ENCODE data around the gene TMEM87A. TPM values are rescaled to one million over a fixed set of nuclear protein-coding genes. Genes with fewer than 3 reads are reported as not detected.

The TMEM87A gene
- total and polyA plus RNA-seq, 2 of the 8 experiments (the other 6 are each of a cell fraction or from before 2014, with no cell fraction given), result 15.2 to 33.1 TPM

GRCh38 chr15:42171795-42172194 lies 101.4 kb downstream of the TMEM87A start:
- Histone ChIP-seq H3K4me2 (ENCODE audit: insufficient read depth in 1 of 2, low read depth in 2 of 2, low read length in 2 of 2) (no peak overlapping the region), H4K20me1 (replicated peaks in 1 of 2; ENCODE audit: control insufficient read depth in 1 of 2, insufficient read depth in 2 of 2, low read length in 2 of 2) (peaks cover 0 to 2% of the 10 kb centered on the region in 2 experiments), H3K36me3 (ENCODE audit: control insufficient read depth in 2 of 4, insufficient read depth in 4 of 4, low read length in 3 of 4) (peaks cover 0 to 59% (median 14%) of the 10 kb centered on the region in 4 experiments; a peak in 5 of 8 replicates), H2BK120ac (replicated peaks; ENCODE audit: low read depth, low read length) (no peak overlapping the region), H3K27ac (ENCODE audit: low read depth, low read length) (no peak overlapping the region), H2BK20ac (ENCODE audit: low read length) (no peak overlapping the region), H3K56ac (replicated peaks; ENCODE audit: insufficient read length, low read depth, low read length) (no peak overlapping the region), H3K79me1 (ENCODE audit: low read depth, low read length) (no peaks in the 10 kb centered on the region; the same call in 1 of the 2 replicates), H2BK5ac (ENCODE audit: low read depth, low read length) (no peak overlapping the region), H4K8ac (ENCODE audit: extremely low read depth, insufficient read depth, low read length) (no peak overlapping the region), H3K4ac (replicated peaks; ENCODE audit: insufficient read length, low read depth, low read length) (no peak overlapping the region), H3K23me2 (ENCODE audit: low read depth, low read length) (no peaks in the 10 kb centered on the region), H3K4me1 (replicated peaks in 1 of 4; ENCODE audit: control insufficient read depth in 3 of 4, insufficient read depth in 4 of 4, low read length in 3 of 4) (no peaks in the 10 kb centered on the region), H3K18ac (ENCODE audit: extremely low read depth, low read length) (no peak overlapping the region), H2AFZ (ENCODE audit: low read length) (no peak overlapping the region), H4K5ac (ENCODE audit: insufficient read length, low read depth, low read length) (no peak overlapping the region), H3K9ac (replicated peaks in 1 of 4; ENCODE audit: extremely low read depth in 1 of 4, low read depth in 3 of 4, low read length in 3 of 4) (no peak overlapping the region), H2BK15ac (ENCODE audit: low read length) (no peak overlapping the region), H3K14ac (ENCODE audit: insufficient read length) (no peak overlapping the region), H4K91ac (replicated peaks; ENCODE audit: insufficient read length, low read length) (no peak overlapping the region), H3K27me3 (replicated peaks in 1 of 4; ENCODE audit: control insufficient read depth in 3 of 4, extremely low read depth in 1 of 4, insufficient read depth in 3 of 4, low read length in 3 of 4) (no peaks in the 10 kb centered on the region), H3K4me3 (ENCODE audit: extremely low read depth in 1 of 4, insufficient read depth in 2 of 4, low read depth in 3 of 4, low read length in 4 of 4) (no peak overlapping the region), H3K79me2 (ENCODE audit: control insufficient read depth in 1 of 2, insufficient read depth in 2 of 2, low read length in 2 of 2) (no peaks in the 10 kb centered on the region), H2BK12ac (ENCODE audit: low read depth, low read length) (no peak overlapping the region), H2AK5ac (ENCODE audit: low read depth, low read length) (no peak overlapping the region), H3K9me3 (ENCODE audit: insufficient read depth in 2 of 2, low read depth in 1 of 2, low read length in 1 of 2) (no peaks in the 10 kb centered on the region), H3K23ac (ENCODE audit: insufficient read length) (no peak overlapping the region)
- CTCF ChIA-PET (ENCODE audit: partially characterized antibody), result interaction anchor here (1.1 kb wide), 1 partner anchor 105 kb away, joined by 3 read pairs; no protein-coding TSS in a partner anchor
- 93% methylated on average over 1 of the region's 1 CpG; no CpG with 5 or more reads in 1 of the 2 experiments for WGBS, 2 experiments (ENCODE audit: extremely low coverage in 1 of 2, insufficient coverage in 1 of 2, insufficient read length in 1 of 2, insufficient replicate concordance in 2 of 2, low coverage in 1 of 2, low lambda C conversion rate in 2 of 2, missing lambda C conversion rate in 1 of 2)
- FAIRE-seq, result no peak
- POLR2A ChIA-PET (ENCODE audit: partially characterized antibody), result no interaction called here
- DNase-seq (ENCODE audit: low read depth in 1 of 2, low spot score in 2 of 2), result no peak
- TF ChIP-seq EP300 (IDR thresholded peaks at IDR 0.05; ENCODE audit: borderline replicate concordance in 1 of 2, low read depth in 2 of 2, low read length in 2 of 2), result no peak
- no peak for TF ChIP-seq USF2 (IDR thresholded peaks at IDR 0.05; ENCODE audit: low read length)
- no peak for TF ChIP-seq NANOG (IDR thresholded peaks at IDR 0.05; ENCODE audit: insufficient read depth, low read depth, low read length, poor library complexity, severe bottlenecking)
- TF ChIP-seq ATF2 (IDR thresholded peaks at IDR 0.05; ENCODE audit: low read length), result no peak
- no peak for TF ChIP-seq TAF7 (optimal IDR thresholded peaks at IDR 0.05; ENCODE audit: borderline replicate concordance, low read depth, low read length)
- TF ChIP-seq CREB1 (IDR thresholded peaks at IDR 0.05), result no peak
- no peak for TF ChIP-seq JUN (IDR thresholded peaks at IDR 0.05; ENCODE audit: low read depth, low read length)
- TF ChIP-seq TEAD4 (IDR thresholded peaks at IDR 0.05; ENCODE audit: low read depth, low read length), result no peak
- TF ChIP-seq POLR2AphosphoS5 (IDR thresholded peaks at IDR 0.05; ENCODE audit: low read depth, low read length), result no peak
- TF ChIP-seq CBX5 (IDR thresholded peaks at IDR 0.05; ENCODE audit: low read depth, low read length), result no peak
- TF ChIP-seq RNF2 (IDR thresholded peaks at IDR 0.05; ENCODE audit: borderline replicate concordance, low read depth, low read length, missing control alignments, poor library complexity, severe bottlenecking), result no peak
